ENCODE results near the gene ERC2.

ERC2 gene

GRCh38 chr3:55461896-55462295 is 1006.4 kb downstream of the ERC2 start:
- Histone ChIP-seq H3K27me3 (ENCODE audit: insufficient read depth, low read length) (no peaks in the 10 kb centered on the region), H3K36me3 (ENCODE audit: insufficient read depth, low read length) (no peaks in the 10 kb centered on the region), H3K79me2 (ENCODE audit: control insufficient read depth, insufficient read depth, low read length, unreplicated experiment) (no peaks in the 10 kb centered on the region), H2AFZ (ENCODE audit: low read length, unreplicated experiment) (no peak overlapping the region), H3K27ac (ENCODE audit: low read depth, low read length) (no peak overlapping the region), H3K4me3 (ENCODE audit: low read depth, low read length) (no peak overlapping the region), H3K4me1 (ENCODE audit: control insufficient read depth, insufficient read depth, low read length, unreplicated experiment) (peaks cover 4% of the 10 kb centered on the region)

GRCh38 chr3:55459838-55460237 is 1008.4 kb downstream of the ERC2 start:
- Histone ChIP-seq H2AFZ (ENCODE audit: low read length, unreplicated experiment) (no peak overlapping the region), H3K79me2 (ENCODE audit: control insufficient read depth, insufficient read depth, low read length, unreplicated experiment) (no peaks in the 10 kb centered on the region), H3K36me3 (ENCODE audit: insufficient read depth, low read length) (no peaks in the 10 kb centered on the region), H3K4me3 (ENCODE audit: low read depth, low read length) (no peak overlapping the region), H3K27me3 (ENCODE audit: insufficient read depth, low read length) (no peaks in the 10 kb centered on the region), H3K27ac (ENCODE audit: low read depth, low read length) (no peak overlapping the region), H3K4me1 (ENCODE audit: control insufficient read depth, insufficient read depth, low read length, unreplicated experiment) (no peaks in the 10 kb centered on the region)
